ENCODE results near the gene PDX1. TPM values are rescaled to one million over a fixed set of nuclear protein-coding genes. Genes with fewer than 3 reads are reported as not detected.

Gene PDX1
- total RNA-seq, 1 experiment from 2014 or later: 3.4 TPM

DNA sequence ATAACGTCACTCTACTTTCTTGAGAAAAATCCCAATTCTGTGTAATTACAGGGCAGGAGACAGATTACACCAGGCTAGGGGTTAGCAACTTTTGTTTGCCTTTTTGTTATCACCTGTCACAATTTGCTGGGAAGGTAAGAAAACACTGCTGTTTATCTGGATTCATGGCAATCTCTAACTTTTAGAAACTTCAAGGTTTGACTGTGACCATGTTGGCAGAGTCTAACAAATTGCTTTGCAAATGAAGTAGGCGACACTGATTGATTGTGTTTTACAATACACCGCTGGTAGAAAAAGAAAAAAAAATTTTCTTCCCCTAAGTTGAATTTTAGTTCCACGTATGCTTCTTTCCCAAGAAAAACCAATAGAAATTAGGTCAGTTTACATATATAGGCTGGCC, 10.4 kb upstream of the PDX1 start:
- Histone ChIP-seq H3K36me3 (ENCODE audit: control insufficient read depth, insufficient read depth, low read length) (no peaks in the 10 kb centered on the region), H3K27me3 (ENCODE audit: control insufficient read depth, insufficient read depth, low read length) (no peaks in the 10 kb centered on the region), H3K27ac (ENCODE audit: low read length) (no peak overlapping the region), H3K4me1 (ENCODE audit: control insufficient read depth, insufficient read depth, low read length) (no peaks in the 10 kb centered on the region), H3K4me3 (ENCODE audit: low read depth in 2 of 2, low read length in 2 of 2) (no peak overlapping the region), H3K9me3 (ENCODE audit: control insufficient read depth, insufficient read depth, low read depth, low read length) (no peaks in the 10 kb centered on the region)
- DNase-seq (ENCODE audit: low read depth, low spot score) (no peak), ATAC-seq (no peak)
- ChIA-PET POLR2A (no interaction called here), CTCF (no interaction called here)
- BruUV-seq (replicated peaks): no TSS peak
- no peak for TF ChIP-seq POLR2AphosphoS5 (IDR thresholded peaks at IDR 0.05; ENCODE audit: low read depth, low read length)
- TF ChIP-seq, protein P1, sequence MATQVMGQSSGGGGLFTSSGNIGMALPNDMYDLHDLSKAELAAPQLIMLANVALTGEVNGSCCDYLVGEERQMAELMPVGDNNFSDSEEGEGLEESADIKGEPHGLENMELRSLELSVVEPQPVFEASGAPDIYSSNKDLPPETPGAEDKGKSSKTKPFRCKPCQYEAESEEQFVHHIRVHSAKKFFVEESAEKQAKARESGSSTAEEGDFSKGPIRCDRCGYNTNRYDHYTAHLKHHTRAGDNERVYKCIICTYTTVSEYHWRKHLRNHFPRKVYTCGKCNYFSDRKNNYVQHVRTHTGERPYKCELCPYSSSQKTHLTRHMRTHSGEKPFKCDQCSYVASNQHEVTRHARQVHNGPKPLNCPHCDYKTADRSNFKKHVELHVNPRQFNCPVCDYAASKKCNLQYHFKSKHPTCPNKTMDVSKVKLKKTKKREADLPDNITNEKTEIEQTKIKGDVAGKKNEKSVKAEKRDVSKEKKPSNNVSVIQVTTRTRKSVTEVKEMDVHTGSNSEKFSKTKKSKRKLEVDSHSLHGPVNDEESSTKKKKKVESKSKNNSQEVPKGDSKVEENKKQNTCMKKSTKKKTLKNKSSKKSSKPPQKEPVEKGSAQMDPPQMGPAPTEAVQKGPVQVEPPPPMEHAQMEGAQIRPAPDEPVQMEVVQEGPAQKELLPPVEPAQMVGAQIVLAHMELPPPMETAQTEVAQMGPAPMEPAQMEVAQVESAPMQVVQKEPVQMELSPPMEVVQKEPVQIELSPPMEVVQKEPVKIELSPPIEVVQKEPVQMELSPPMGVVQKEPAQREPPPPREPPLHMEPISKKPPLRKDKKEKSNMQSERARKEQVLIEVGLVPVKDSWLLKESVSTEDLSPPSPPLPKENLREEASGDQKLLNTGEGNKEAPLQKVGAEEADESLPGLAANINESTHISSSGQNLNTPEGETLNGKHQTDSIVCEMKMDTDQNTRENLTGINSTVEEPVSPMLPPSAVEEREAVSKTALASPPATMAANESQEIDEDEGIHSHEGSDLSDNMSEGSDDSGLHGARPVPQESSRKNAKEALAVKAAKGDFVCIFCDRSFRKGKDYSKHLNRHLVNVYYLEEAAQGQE (IDR thresholded peaks at IDR 0.05; ENCODE audit: insufficient read depth in 1 of 2, low read depth in 2 of 2, low read length in 1 of 2): no peak
- no peak for TF ChIP-seq CTCF (IDR thresholded peaks at IDR 0.05)
- TF ChIP-seq SIN3A (IDR thresholded peaks at IDR 0.05; ENCODE audit: borderline replicate concordance, insufficient read depth, low read depth, low read length): no peak
- TF ChIP-seq TCF7L2 (IDR thresholded peaks at IDR 0.05; ENCODE audit: low read depth, low read length): no peak
- in situ Hi-C loops (cut with HindIII; ENCODE audit: low pct_unique_long_range_greater_than_20kb, low sequenced_read_pairs): no loop called here
- intact Hi-C loops (cut with micrococcal nuclease; ENCODE audit: unreplicated experiment): no loop called here

DNA sequence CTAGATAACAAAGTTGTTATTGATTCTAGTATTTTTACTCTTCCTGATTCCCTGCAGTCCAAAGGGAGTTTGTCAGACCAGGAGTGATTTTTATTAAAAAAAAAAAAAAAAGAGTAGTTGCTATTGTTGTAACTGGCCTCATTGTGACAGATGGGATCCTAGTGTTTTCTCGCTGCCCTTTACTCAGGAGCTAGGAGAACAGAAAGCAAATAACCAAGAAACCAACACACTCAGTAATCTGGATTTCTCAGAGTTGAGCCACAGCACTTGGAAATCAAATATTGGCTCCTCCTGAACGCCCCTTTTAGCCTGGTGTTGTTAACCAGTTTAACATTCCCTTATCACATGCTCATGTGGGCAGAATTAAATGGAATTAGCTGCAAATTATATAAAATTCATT, 8.3 kb upstream of the PDX1 start:
- no peak overlapping the region for H3K27ac ChIP-seq (ENCODE audit: low read length)
- CTCF ChIA-PET: interaction anchor here (0.7 kb wide), 1 partner anchor 50 kb away, joined by 7 read pairs; no protein-coding TSS in a partner anchor
- POLR2A ChIA-PET: interaction anchor here (0.5 to 0.7 kb wide), 2 partner anchors 9 to 241 kb away, joined by 3 to 5 read pairs; no protein-coding TSS in a partner anchor
- H3K36me3 ChIP-seq (ENCODE audit: control insufficient read depth, insufficient read depth, low read length): no peaks in the 10 kb centered on the region
- H3K27me3 ChIP-seq (ENCODE audit: control insufficient read depth, insufficient read depth, low read length): no peaks in the 10 kb centered on the region
- H3K4me1 ChIP-seq (ENCODE audit: control insufficient read depth, insufficient read depth, low read length): no peaks in the 10 kb centered on the region; the same call in 1 of the 2 replicates
- ATAC-seq (no peak), DNase-seq (ENCODE audit: low read depth, low spot score) (no peak)
- no TSS peak for BruUV-seq (replicated peaks)
- no peaks in the 10 kb centered on the region for H3K9me3 ChIP-seq (ENCODE audit: control insufficient read depth, insufficient read depth, low read depth, low read length)
- intact Hi-C loops (cut with micrococcal nuclease; ENCODE audit: unreplicated experiment) (no loop called here), in situ Hi-C loops (cut with HindIII; ENCODE audit: low pct_unique_long_range_greater_than_20kb, low sequenced_read_pairs) (no loop called here)
- no peak for TF ChIP-seq CTCF (IDR thresholded peaks at IDR 0.05)
- no peak for TF ChIP-seq SIN3A (IDR thresholded peaks at IDR 0.05; ENCODE audit: borderline replicate concordance, insufficient read depth, low read depth, low read length)
- TF ChIP-seq, protein P1 (IDR thresholded peaks at IDR 0.05; ENCODE audit: insufficient read depth in 1 of 2, low read depth in 2 of 2, low read length in 1 of 2): no peak
- TF ChIP-seq POLR2AphosphoS5 (IDR thresholded peaks at IDR 0.05; ENCODE audit: low read depth, low read length): no peak
- TF ChIP-seq TCF7L2 (IDR thresholded peaks at IDR 0.05; ENCODE audit: low read depth, low read length): no peak
- H3K4me3 ChIP-seq (ENCODE audit: low read depth in 2 of 2, low read length in 2 of 2): no peak overlapping the region
